CD14-positive monocyte (primary cell): ENCODE data around the gene SMTN. TPM values are rescaled to one million over a fixed set of nuclear protein-coding genes. Genes with fewer than 3 reads are reported as not detected.
A peak's percentile ranks its signal among the peaks of the same experiment; 100 is the strongest.
"Not testable (repeated sequence)": the region's sequence is repeated elsewhere in the genome, so short reads cannot be mapped to it uniquely, and the experiment has no call there.

Experiments
- DNase-seq, 3 donors: peaks; one replicate each; pipeline ENCODE4 v3.0.0-alpha.2; 2011 to 2022
- H2AFZ ChIP-seq: 2 replicates; pipeline ENCODE4 v1.6.0; 2012; ENCODE audit warnings: mild to moderate bottlenecking, low read depth, low read length, inconsistent platforms; ENCODE audit not compliant: insufficient read depth, poor library complexity, severe bottlenecking
- H3K27ac ChIP-seq, 2 donors: 1 replicate in 1 of 2; 2 replicates in 1 of 2; pipeline ENCODE4 v1.5.1; 2012 to 2013; ENCODE audit warnings: low read length in 2 of 2, control low read depth in 1 of 2, inconsistent platforms in 1 of 2, low read depth in 1 of 2, mild to moderate bottlenecking in 1 of 2
- H3K27me3 ChIP-seq, 2 donors: one replicate each; pipeline versions ENCODE4 v1.6.0 to v1.6.1; 2011 to 2013; ENCODE audit warnings: low read length in 2 of 2; ENCODE audit not compliant: control insufficient read depth in 2 of 2, insufficient read depth in 2 of 2
- H3K36me3 ChIP-seq, 2 donors: replicated peaks in 1 of 2; 1 replicate in 1 of 2; 2 replicates in 1 of 2; pipeline versions ENCODE4 v1.5.1 to v1.6.1; 2012 to 2013; ENCODE audit warnings: low read length in 2 of 2, control low read depth in 1 of 2, inconsistent platforms in 1 of 2, mild to moderate bottlenecking in 1 of 2; ENCODE audit not compliant: insufficient read depth in 2 of 2, control insufficient read depth in 1 of 2
- H3K4me1 ChIP-seq, 2 donors: 1 replicate in 1 of 2; 2 replicates in 1 of 2; pipeline versions ENCODE4 v1.5.1 to v1.6.1; 2012 to 2013; ENCODE audit warnings: low read length in 2 of 2, control low read depth in 1 of 2, inconsistent platforms in 1 of 2, mild to moderate bottlenecking in 1 of 2, moderate library complexity in 1 of 2; ENCODE audit not compliant: insufficient read depth in 2 of 2, control insufficient read depth in 1 of 2
- H3K4me2 ChIP-seq: replicated peaks from 2 replicates; pipeline ENCODE3; 2012; ENCODE audit warnings: low read length, moderate library complexity, mild to moderate bottlenecking; ENCODE audit not compliant: poor library complexity, severe bottlenecking; ENCODE audit errors: extremely low read depth
- H3K4me3 ChIP-seq, 3 experiments: fragments of 200-600 bp in 1 of 3; sonication (generic) in 1 of 3; replicated peaks in 1 of 3; 1 replicate in 2 of 3; 2 replicates in 1 of 3; pipeline ENCODE4 v1.5.1; 2011 to 2013; ENCODE audit warnings: low read length in 3 of 3, mild to moderate bottlenecking in 3 of 3, control low read depth in 2 of 3, low read depth in 2 of 3, inconsistent platforms in 1 of 3, moderate library complexity in 1 of 3
- H3K79me2 ChIP-seq: 2 replicates; pipeline ENCODE4 v1.6.0; 2012; ENCODE audit warnings: mild to moderate bottlenecking, control low read depth, inconsistent platforms, low read length, moderate library complexity; ENCODE audit not compliant: insufficient read depth
- H3K9ac ChIP-seq: 2 replicates; pipeline ENCODE4 v1.6.0; 2017; ENCODE audit warnings: low read length, mild to moderate bottlenecking; ENCODE audit not compliant: insufficient read depth, poor library complexity, severe bottlenecking
- H3K9me3 ChIP-seq, 2 donors: replicated peaks in 1 of 2; 1 replicate in 1 of 2; 2 replicates in 1 of 2; pipeline versions ENCODE4 v1.5.1 to v1.6.1; 2012 to 2013; ENCODE audit warnings: low read length in 2 of 2, control low read depth in 1 of 2; ENCODE audit not compliant: control insufficient read depth in 1 of 2, insufficient read depth in 1 of 2
- H4K20me1 ChIP-seq: 2 replicates; pipeline ENCODE4 v1.6.0; 2012; ENCODE audit warnings: mild to moderate bottlenecking, low read length, control low read depth, moderate library complexity; ENCODE audit not compliant: insufficient read depth
- H3K27ac Mint-ChIP-seq, 7 donors: one replicate each; pipeline ENCODE4 v1.8.0; 2020; ENCODE audit warnings: mild to moderate bottlenecking in 7 of 7, mixed read lengths in 7 of 7, moderate library complexity in 6 of 7, inconsistent platforms in 2 of 7
- H3K27me3 Mint-ChIP-seq, 3 donors: one replicate each; pipeline ENCODE4 v1.8.0; 2021 to 2022; ENCODE audit warnings: low read depth in 3 of 3, mild to moderate bottlenecking in 3 of 3, mixed read lengths in 3 of 3, moderate library complexity in 3 of 3, inconsistent platforms in 1 of 3
- H3K36me3 Mint-ChIP-seq, 2 donors: one replicate each; pipeline ENCODE4 v1.8.0; 2020; ENCODE audit warnings: mixed read lengths in 2 of 2, inconsistent platforms in 1 of 2, mild to moderate bottlenecking in 1 of 2
- H3K4me1 Mint-ChIP-seq: one replicate; pipeline ENCODE4 v1.8.0; 2020; ENCODE audit warnings: mild to moderate bottlenecking, mixed read lengths
- H3K4me3 Mint-ChIP-seq, 2 donors: one replicate each; pipeline ENCODE4 v1.8.0; 2020; ENCODE audit warnings: mild to moderate bottlenecking in 2 of 2, mixed read lengths in 2 of 2, moderate library complexity in 1 of 2
- H3K9me3 Mint-ChIP-seq, 7 donors: one replicate each; pipeline ENCODE4 v1.8.0; 2020 to 2022; ENCODE audit warnings: mixed read lengths in 7 of 7, mild to moderate bottlenecking in 6 of 7, moderate library complexity in 6 of 7, inconsistent platforms in 2 of 7
- CTCF ChIP-seq: fragments of 200-600 bp; IDR thresholded peaks from one replicate; pipeline ENCODE4 v1.8.0; 2022; ENCODE audit warnings: antibody characterized with exemption, mild to moderate bottlenecking
- WGBS: methylation state at CpG from one replicate; pipeline ENCODE4 v1.1.5; 2013; ENCODE audit warnings: missing lambda C conversion rate; ENCODE audit not compliant: insufficient coverage; 5-methylcytosine and 5-hydroxymethylcytosine counted together
- intact Hi-C, 2 donors: fragments of 100-400 bp; cut with micrococcal nuclease; formaldehyde crosslinking; loops; one replicate each; pipeline versions ENCODE4 v1.15.0 to v1.15.1; 2023
- polyA plus RNA-seq, 3 donors: library from polyadenylated mRNA; depleted of rRNA in 1 of 3; unstranded in 2 of 3; stranded (reverse) in 1 of 3; fragments of 300-500 nt in 2 of 3; fragments of >200 nt in 1 of 3; fragmentation: Illumina TruSeq in 2 of 3; gene quantifications; 1 replicate in 2 of 3; 2 replicates in 1 of 3; pipeline ENCODE4 v1.2.3, GENCODE V29; 2012 to 2021

SMTN gene
- polyA plus RNA-seq, 3 donors = 0.87 to 13.3 (median 0.88) TPM

GRCh38 chr22:31107178-31107893 lies 26.2 kb downstream of the SMTN start, which contains the start of gene SELENOM:
TSS of gene SELENOM (minus strand) at chr22:31107568. CDS start at chr22:31107505, 63 bp downstream.
- DNase-seq = peak; percentile 91 to 94 (median 93)
- Mint-ChIP-seq H3K27ac (peak within 1 kb of the TSS; percentile 70 to 88 (median 81)), H3K4me1 (peaks cover 11% of the 10 kb centered on the region), H3K4me3 (peak within 1 kb of the TSS; percentile 85 to 93), H3K27me3 (peaks cover 3 to 20% (median 18%) of the 10 kb centered on the region in 3 donors), H3K9me3 (peaks cover 0 to 4% (median 2%) of the 10 kb centered on the region in 7 donors), H3K36me3 (peaks cover 0 to under 1% of the 10 kb centered on the region in 2 donors)
- intact Hi-C loops = loop anchor here (5.0 to 10.0 kb wide), 3 partner anchors 125 to 167 kb away; no protein-coding TSS in a partner anchor
- H3K9me3 ChIP-seq = peaks cover 0 to under 1% of the 10 kb centered on the region in 2 donors
- H4K20me1 ChIP-seq = no peaks in the 10 kb centered on the region
- peaks cover 0 to 2% of the 10 kb centered on the region in 2 donors for H3K27me3 ChIP-seq
- H3K4me1 ChIP-seq = peaks cover 12 to 14% of the 10 kb centered on the region in 2 donors
- 7% methylated on average over 58 of the region's 67 CpGs for WGBS
- H3K9ac ChIP-seq = peak within 1 kb of the TSS; percentile 9
- H3K36me3 ChIP-seq = no peaks in the 10 kb centered on the region
- H3K4me2 ChIP-seq = peak within 1 kb of the TSS; percentile 66
- no peaks in the 10 kb centered on the region for H3K79me2 ChIP-seq
- peak within 1 kb of the TSS in 1 of 2 donors; percentile 9 for H3K27ac ChIP-seq
- H3K4me3 ChIP-seq = peak within 1 kb of the TSS; percentile 14 to 60 (median 37)
- peak; percentile 80 for TF ChIP-seq CTCF
- peak within 1 kb of the TSS; percentile 80 for H2AFZ ChIP-seq

- Mint-ChIP-seq H3K4me1 (peaks cover 11% of the 10 kb centered on the region), H3K4me3 (peak overlapping the region; percentile 85 to 93), H3K27me3 (peaks cover 5 to 20% (median 19%) of the 10 kb centered on the region in 3 donors), H3K9me3 (peaks cover 0 to 9% (median 7%) of the 10 kb centered on the region in 7 donors), H3K36me3 (no peaks in the 10 kb centered on the region), H3K27ac (peak overlapping the region; percentile 70 to 88 (median 81))
- WGBS = no CpG with 5 or more reads among the region's 5 CpGs
- no peaks in the 10 kb centered on the region for H4K20me1 ChIP-seq
- peak overlapping the region; percentile 9 for H3K9ac ChIP-seq
- H3K79me2 ChIP-seq = no peaks in the 10 kb centered on the region
- H3K4me1 ChIP-seq = peaks cover 12 to 14% of the 10 kb centered on the region in 2 donors
- peak overlapping the region; percentile 66 for H3K4me2 ChIP-seq
- peak overlapping the region in 1 of 2 donors; percentile 9 for H3K27ac ChIP-seq
- intact Hi-C loops = loop anchor here (5.0 to 10.0 kb wide), 3 partner anchors 124 to 167 kb away; no protein-coding TSS in a partner anchor
- H3K27me3 ChIP-seq = peaks cover 0 to 2% of the 10 kb centered on the region in 2 donors
- no peak for DNase-seq
- TF ChIP-seq CTCF = peak; percentile 27
- H3K4me3 ChIP-seq = peak overlapping the region; percentile 14 to 60 (median 37)
- H2AFZ ChIP-seq = peak overlapping the region; percentile 80
- H3K9me3 ChIP-seq = peaks cover 0 to 5% of the 10 kb centered on the region in 2 donors
- H3K36me3 ChIP-seq = no peaks in the 10 kb centered on the region
Measured at GRCh38 chr22:31107894-31108218, 26.7 kb downstream of the SMTN start.

GRCh38 chr22:31112547-31113091 lies 31.5 kb downstream of the SMTN start:
- H3K27ac ChIP-seq, H3K27me3 ChIP-seq, H3K4me3 Mint-ChIP-seq, H3K79me2 ChIP-seq, H3K4me2 ChIP-seq, H3K4me1 ChIP-seq, H3K9ac ChIP-seq, H3K36me3 Mint-ChIP-seq, H4K20me1 ChIP-seq, H3K27me3 Mint-ChIP-seq, H3K9me3 ChIP-seq, intact Hi-C loops, H3K4me3 ChIP-seq, H3K27ac Mint-ChIP-seq, H2AFZ ChIP-seq, H3K4me1 Mint-ChIP-seq, H3K36me3 ChIP-seq, DNase-seq: not testable (repeated sequence)
- peaks cover 0 to 12% (median 8%) of the 10 kb centered on the region in 7 donors for H3K9me3 Mint-ChIP-seq
- 100% methylated on average over 2 of the region's 7 CpGs for WGBS
